GM23338 (cell line): ENCODE measurements around the gene MAP1LC3C. TPM values are rescaled to one million over a fixed set of nuclear protein-coding genes. Genes with fewer than 3 reads are reported as not detected.
"Not testable (repeated sequence)": the region's sequence is repeated elsewhere in the genome, so short reads cannot be mapped to it uniquely, and the experiment has no call there.

Source experiments
- ATAC-seq: fragments of 200-7000 bp; cut with Tn5 transposase; 3 replicates; pipeline ENCODE4 v1.9.1; 2020
- DNase-seq: peaks from one replicate; pipeline ENCODE4 v3.0.0-alpha.2; 2015; ENCODE audit warnings: low spot score
- H2AFZ ChIP-seq: fragments of 200-600 bp; sonication (generic); 2 replicates; pipeline ENCODE4 v1.8.0; 2016; ENCODE audit warnings: antibody characterized with exemption, mild to moderate bottlenecking, moderate library complexity
- H3F3A ChIP-seq: fragments of 200-600 bp; sonication (generic); replicated peaks from 2 replicates; pipeline ENCODE4 v1.8.0; 2017; ENCODE audit warnings: antibody characterized with exemption, mixed run types, low read depth
- H3K27ac ChIP-seq: fragments of 200-600 bp; sonication (generic); 2 replicates; pipeline ENCODE4 v1.6.1; 2016; ENCODE audit warnings: low read depth
- H3K27me3 ChIP-seq: fragments of 200-600 bp; sonication (generic); 2 replicates; pipeline ENCODE4 v1.8.0; 2016; ENCODE audit warnings: mild to moderate bottlenecking, mixed run types, moderate library complexity; ENCODE audit not compliant: insufficient read depth
- H3K36me3 ChIP-seq: fragments of 200-600 bp; sonication (generic); 2 replicates; pipeline ENCODE4 v1.8.0; 2016; ENCODE audit warnings: mild to moderate bottlenecking; ENCODE audit not compliant: insufficient read depth
- H3K4me1 ChIP-seq: fragments of 200-600 bp; sonication (generic); 2 replicates; pipeline ENCODE4 v1.8.0; 2016; ENCODE audit warnings: mild to moderate bottlenecking, moderate library complexity; ENCODE audit not compliant: insufficient read depth
- H3K4me2 ChIP-seq: fragments of 200-600 bp; sonication (generic); 2 replicates; pipeline ENCODE4 v1.7.1; 2017; ENCODE audit warnings: mixed run types
- H3K4me3 ChIP-seq: fragments of 200-600 bp; sonication (generic); 2 replicates; pipeline ENCODE4 v1.6.1; 2016; ENCODE audit warnings: mixed run types
- H3K79me2 ChIP-seq: fragments of 200-600 bp; sonication (generic); replicated peaks from 2 replicates; pipeline ENCODE4 v1.8.0; 2017; ENCODE audit warnings: mild to moderate bottlenecking; ENCODE audit not compliant: insufficient read depth
- H3K9me2 ChIP-seq: fragments of 200-600 bp; sonication (generic); 2 replicates; pipeline ENCODE4 v1.8.0; 2017; ENCODE audit not compliant: insufficient read depth
- H4K20me1 ChIP-seq: fragments of 200-600 bp; sonication (generic); replicated peaks from 2 replicates; pipeline ENCODE4 v1.8.0; 2017; ENCODE audit warnings: mild to moderate bottlenecking; ENCODE audit not compliant: insufficient read depth
- H3K27ac Mint-ChIP-seq: 2 replicates; pipeline ENCODE4 v1.8.0; 2020; ENCODE audit warnings: inconsistent platforms, mild to moderate bottlenecking, moderate library complexity, mixed read lengths
- H3K27me3 Mint-ChIP-seq: 3 replicates; pipeline ENCODE4 v1.8.0; 2022; ENCODE audit warnings: low read depth, mild to moderate bottlenecking, moderate library complexity, mixed read lengths, inconsistent platforms; ENCODE audit not compliant: insufficient read depth, poor library complexity
- H3K36me3 Mint-ChIP-seq: 3 replicates; pipeline ENCODE4 v1.8.0; 2021; ENCODE audit warnings: low read depth, mild to moderate bottlenecking, inconsistent platforms, moderate library complexity, mixed read lengths
- H3K4me1 Mint-ChIP-seq: 3 replicates; pipeline ENCODE4 v1.8.0; 2020; ENCODE audit warnings: mild to moderate bottlenecking, inconsistent platforms, mixed read lengths
- H3K4me3 Mint-ChIP-seq: 3 replicates; pipeline ENCODE4 v1.8.0; 2021; ENCODE audit warnings: moderate library complexity, mild to moderate bottlenecking, inconsistent platforms, mixed read lengths
- H3K9me3 Mint-ChIP-seq: 3 replicates; pipeline ENCODE4 v1.8.0; 2020; ENCODE audit warnings: moderate library complexity, mild to moderate bottlenecking, inconsistent platforms, mixed read lengths
- CREB1 ChIP-seq: fragments of 250-450 bp; sonication (Bioruptor Pico); IDR thresholded peaks from 2 replicates; pipeline ENCODE4 v1.5.0; 2020; ENCODE audit warnings: low read depth, mild to moderate bottlenecking, moderate library complexity
- EZH2 ChIP-seq: fragments of 200-600 bp; sonication (generic); IDR thresholded peaks from one replicate; pipeline ENCODE4 v1.8.0; 2017; ENCODE audit warnings: antibody characterized with exemption, mild to moderate bottlenecking, low read depth; ENCODE audit not compliant: unreplicated experiment
- REST ChIP-seq: IDR thresholded peaks from one replicate; pipeline ENCODE4 v1.6.1; 2018; ENCODE audit warnings: antibody characterized with exemption; ENCODE audit not compliant: unreplicated experiment
- ZNF462 ChIP-seq: fragments of 250-450 bp; sonication (Bioruptor Pico); IDR thresholded peaks from 2 replicates; pipeline ENCODE4 v1.5.0; 2020; ENCODE audit warnings: mild to moderate bottlenecking, moderate library complexity
- polyA plus RNA-seq: library from polyadenylated mRNA; unstranded; fragments of >200 nt; fragmentation: Nextera tagmentation; extraction: Ambion mirVana; gene quantifications from 2 replicates; pipeline ENCODE4 v1.2.1, GENCODE V29; 2016
- total RNA-seq: library from RNA; depleted of rRNA; stranded (reverse); fragments of >200 nt; shearing (Covaris generic); gene quantifications from 2 replicates; pipeline ENCODE4 v1.2.3, GENCODE V29; 2014

Gene MAP1LC3C
- total and polyA plus RNA-seq, 2 experiments from 2014 or later: 1.1 to 1.2 TPM

- TF ChIP-seq ZNF462 (CRISPR knock-in tag): no peak
- TF ChIP-seq CREB1: no peak
- TF ChIP-seq EZH2: no peak
These were observed 6.2 kb downstream of the MAP1LC3C start (continued) for GRCh38 chr1:241992734-241993133.

GRCh38 chr1:241990040-241990439, 8.9 kb downstream of the MAP1LC3C start:
- TF ChIP-seq CREB1 (no peak), EZH2 (no peak), REST (no peak)
- ATAC-seq: peak; percentile 34; the same call in 2 of the 3 replicates

GRCh38 chr1:241988389-241988930, 10.4 kb downstream of the MAP1LC3C start:
- 0 out of 2 replicates have a peak overlapping the region, but pooled peaks have one; percentile 55 for H3K27ac Mint-ChIP-seq
- H2AFZ ChIP-seq, H3K4me2 ChIP-seq, ATAC-seq, H3K36me3 ChIP-seq, H3K4me1 ChIP-seq, H3K36me3 Mint-ChIP-seq, H4K20me1 ChIP-seq, H3K9me3 Mint-ChIP-seq, H3K4me3 ChIP-seq, H3K4me3 Mint-ChIP-seq, H3K4me1 Mint-ChIP-seq, H3K79me2 ChIP-seq, H3K9me2 ChIP-seq, H3K27me3 ChIP-seq, H3K27ac ChIP-seq, H3K27me3 Mint-ChIP-seq, H3F3A ChIP-seq, DNase-seq: not testable (repeated sequence)

More at GRCh38 chr1:241990040-241990439, 8.9 kb downstream of the MAP1LC3C start:
- Histone ChIP-seq H3K9me2 (no peaks in the 10 kb centered on the region), H3K27ac (no peak overlapping the region), H3K4me2 (no peak overlapping the region), H2AFZ (no peak overlapping the region), H4K20me1 (no peaks in the 10 kb centered on the region), H3K4me1 (no peaks in the 10 kb centered on the region), H3K36me3 (no peaks in the 10 kb centered on the region), H3K4me3 (no peak overlapping the region), H3F3A (no peaks in the 10 kb centered on the region), H3K27me3 (no peaks in the 10 kb centered on the region), H3K79me2 (no peaks in the 10 kb centered on the region)
- no peaks in the 10 kb centered on the region for H3K36me3 Mint-ChIP-seq
- H3K27ac Mint-ChIP-seq: no peak overlapping the region
- no peak overlapping the region for H3K4me3 Mint-ChIP-seq
- H3K4me1 Mint-ChIP-seq: no peaks in the 10 kb centered on the region; the same call in 2 of the 3 replicates
- no peaks in the 10 kb centered on the region for H3K27me3 Mint-ChIP-seq
- peak; percentile 47 for DNase-seq
- no peaks in the 10 kb centered on the region; the same call in 2 of the 3 replicates for H3K9me3 Mint-ChIP-seq
